HG02938 (cell line): ENCODE results near the gene CEP55.

Experiments used
- ATAC-seq: cut with Tn5 transposase; IDR thresholded peaks from one replicate; pipeline ENCODE4 v1.9.1; 2021; ENCODE audit warnings: mild to moderate bottlenecking, moderate library complexity; ENCODE audit not compliant: unreplicated experiment

CEP55 gene

DNA sequence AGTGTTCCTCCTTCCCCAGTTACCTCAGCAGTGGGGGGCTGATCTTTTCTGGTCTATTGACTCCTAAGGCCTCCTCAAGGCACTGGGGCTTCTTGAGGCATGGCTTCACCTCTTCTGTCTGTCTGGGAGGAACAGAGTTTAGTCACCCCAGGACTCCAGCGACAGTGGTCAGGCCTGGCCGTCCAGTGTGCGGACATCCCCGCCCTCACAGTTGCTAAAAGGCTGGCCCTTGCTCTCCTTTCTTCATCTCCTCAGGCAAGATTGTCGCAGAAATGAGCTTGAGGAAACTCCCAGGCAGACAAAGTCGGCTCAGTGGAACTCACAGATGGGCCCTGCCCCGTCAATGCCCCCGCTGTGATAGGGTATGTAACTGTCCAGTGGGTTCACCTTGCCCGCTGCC, 63.1 kb downstream of the CEP55 start:
- no peak for ATAC-seq

DNA sequence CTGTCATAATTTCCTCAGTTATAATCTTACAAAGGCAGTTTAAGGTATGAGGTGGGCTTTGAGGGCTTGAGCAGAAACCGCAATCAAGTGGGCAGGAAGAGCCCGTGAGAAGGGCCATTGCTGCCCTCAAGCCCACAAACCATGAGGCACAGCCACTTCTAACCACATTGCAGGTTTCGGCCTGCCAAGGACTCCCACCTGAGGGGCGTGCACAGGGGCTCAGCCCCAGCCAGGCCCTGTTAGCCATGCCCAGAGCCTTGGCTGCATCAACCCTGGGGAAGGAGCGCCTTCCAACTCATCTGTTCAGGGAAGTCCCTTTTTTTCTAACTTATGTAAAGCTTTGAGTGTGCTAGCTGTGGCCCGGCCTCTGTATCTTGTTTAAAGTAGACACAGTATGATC, 64.1 kb downstream of the CEP55 start:
- ATAC-seq, result no peak

DNA sequence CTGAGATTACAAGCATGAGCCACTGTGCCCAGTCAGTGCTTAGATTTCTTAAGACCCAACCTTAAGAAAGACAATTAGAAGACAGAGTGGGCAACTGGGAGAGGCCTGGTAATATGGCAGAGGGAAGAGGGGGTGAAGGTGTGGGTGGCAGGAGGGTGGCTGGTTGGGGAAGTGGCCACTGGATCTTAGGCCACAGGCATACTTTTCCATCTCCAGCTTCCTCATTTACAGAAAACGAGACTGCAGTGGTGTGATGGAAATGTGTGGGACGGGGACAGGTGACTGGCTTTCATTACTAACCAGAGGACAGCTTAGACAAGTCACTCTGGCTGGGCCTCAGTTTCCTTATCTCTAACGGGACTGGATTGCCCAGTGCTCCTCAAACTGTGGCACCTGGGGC, 69.0 kb downstream of the CEP55 start:
- no peak for ATAC-seq

DNA sequence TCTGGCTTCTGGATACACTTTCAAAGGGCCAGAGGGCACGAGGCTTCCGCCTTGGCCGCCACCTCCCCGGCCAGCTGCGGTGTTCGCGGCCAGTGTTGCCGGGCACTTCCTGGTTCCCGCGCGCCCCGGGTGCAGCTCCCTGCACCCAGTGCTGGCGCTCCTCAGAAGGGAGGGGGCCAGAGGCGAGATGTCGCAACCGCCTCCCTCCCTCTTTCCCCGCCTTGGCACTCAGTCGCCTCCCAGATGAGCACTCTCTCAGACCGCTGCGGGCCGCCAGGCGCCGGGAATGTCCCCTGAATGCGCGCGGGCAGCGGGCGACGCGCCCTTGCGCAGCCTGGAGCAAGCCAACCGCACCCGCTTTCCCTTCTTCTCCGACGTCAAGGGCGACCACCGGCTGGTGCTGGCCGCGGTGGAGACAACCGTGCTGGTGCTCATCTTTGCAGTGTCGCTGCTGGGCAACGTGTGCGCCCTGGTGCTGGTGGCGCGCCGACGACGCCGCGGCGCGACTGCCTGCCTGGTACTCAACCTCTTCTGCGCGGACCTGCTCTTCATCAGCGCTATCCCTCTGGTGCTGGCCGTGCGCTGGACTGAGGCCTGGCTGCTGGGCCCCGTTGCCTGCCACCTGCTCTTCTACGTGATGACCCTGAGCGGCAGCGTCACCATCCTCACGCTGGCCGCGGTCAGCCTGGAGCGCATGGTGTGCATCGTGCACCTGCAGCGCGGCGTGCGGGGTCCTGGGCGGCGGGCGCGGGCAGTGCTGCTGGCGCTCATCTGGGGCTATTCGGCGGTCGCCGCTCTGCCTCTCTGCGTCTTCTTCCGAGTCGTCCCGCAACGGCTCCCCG, 70.2 kb downstream of the CEP55 start, which contains the start of gene FFAR4:
Gene FFAR4 (plus strand): TSS at position 231 of the 842 bp plus-strand sequence. CDS start 56 bp downstream, at position 287.
- ATAC-seq, result no peak

DNA sequence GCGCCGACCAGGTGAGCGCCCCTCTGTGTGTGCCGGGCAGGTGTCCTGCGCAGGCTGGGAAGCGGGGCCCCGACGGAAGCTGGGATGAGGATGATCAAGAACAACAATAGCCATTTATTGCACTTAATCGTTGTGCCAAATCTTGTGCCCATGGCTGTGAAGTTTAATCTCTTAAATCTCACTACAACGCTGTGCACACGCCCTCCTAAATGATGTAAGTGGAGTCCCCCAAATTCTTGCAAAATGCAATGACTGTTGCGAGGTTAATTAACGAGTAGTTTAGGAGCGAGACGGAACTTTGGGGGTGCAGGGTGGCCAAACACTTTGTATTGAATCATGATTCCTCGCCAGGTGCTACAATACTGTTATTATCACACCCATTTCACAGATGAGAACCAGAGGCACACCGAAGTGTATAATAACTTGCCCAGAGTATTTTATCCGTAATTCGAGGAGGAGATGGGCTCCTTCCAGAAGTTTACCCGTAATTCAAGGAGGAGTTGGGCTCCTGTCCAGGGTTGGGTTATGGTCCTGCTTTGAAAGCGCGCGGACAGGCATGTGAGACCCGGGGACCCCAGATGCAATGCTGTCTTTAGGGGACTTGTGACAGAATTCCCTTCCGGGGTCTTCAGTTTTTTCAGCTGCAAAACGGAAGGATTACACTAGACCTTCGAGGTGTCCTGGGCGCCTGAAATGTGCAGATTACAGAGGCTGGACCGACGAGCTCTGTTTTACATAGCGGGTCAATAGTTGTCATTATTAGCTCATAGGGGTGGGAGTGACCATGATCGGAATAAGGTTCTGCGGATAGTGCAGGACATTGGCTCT, 71.1 kb downstream of the CEP55 start:
- ATAC-seq, result no peak

DNA sequence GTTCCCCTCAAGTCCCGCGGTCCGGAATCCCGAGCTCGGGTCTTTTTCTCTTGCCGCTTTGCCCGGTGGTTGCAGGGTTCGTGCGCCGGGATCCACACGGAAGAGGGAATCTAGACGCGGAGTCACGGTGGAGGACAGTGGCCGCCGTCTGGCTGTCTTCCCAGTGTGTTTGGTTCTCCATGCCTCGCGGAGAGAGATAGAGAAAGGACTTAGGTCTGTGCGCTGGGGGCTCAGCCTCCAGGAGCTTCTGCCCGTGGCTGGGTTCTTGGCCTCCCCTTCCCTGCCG, 71.6 kb downstream of the CEP55 start:
- ATAC-seq, result no peak

DNA sequence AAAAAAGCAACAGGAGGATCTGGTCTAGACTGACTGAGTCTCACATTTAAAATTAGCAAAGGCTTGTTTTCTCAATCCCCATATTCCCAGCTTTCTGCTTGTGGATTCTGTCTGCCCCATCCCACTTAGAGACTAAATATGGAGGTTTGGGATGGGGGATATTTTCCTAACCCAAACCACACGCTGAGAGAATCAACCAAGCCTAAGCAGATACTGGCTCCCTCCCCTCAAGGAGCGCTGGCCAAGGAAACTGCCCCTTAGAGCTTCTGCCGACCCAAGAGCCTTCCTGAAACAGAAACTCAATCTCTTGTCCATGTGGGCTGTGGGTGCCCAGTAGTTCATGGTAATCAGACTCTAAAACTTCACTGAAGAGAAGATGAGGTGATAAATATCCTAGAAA, 74.0 kb downstream of the CEP55 start:
- ATAC-seq, result no peak

DNA sequence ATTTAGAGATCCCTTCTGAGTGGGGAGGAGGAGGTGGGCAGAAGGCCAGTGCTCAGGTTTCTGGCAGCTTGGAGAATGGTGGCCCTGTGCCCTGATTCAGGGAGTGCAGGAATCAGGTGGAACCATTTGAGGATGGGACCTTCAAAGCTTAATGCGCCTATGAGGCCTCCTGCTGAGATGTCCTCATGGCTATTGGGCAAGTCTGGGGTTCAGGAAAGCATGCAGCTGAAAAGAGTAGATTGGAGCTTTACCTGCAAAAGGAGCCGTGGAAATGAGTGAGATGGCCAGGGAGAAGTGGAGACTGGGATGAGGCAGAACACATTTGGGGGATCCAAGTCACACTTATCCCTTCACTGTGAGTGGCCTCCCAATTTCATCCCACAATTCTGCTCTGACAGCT, 76.2 kb downstream of the CEP55 start:
- ATAC-seq, result no peak

DNA sequence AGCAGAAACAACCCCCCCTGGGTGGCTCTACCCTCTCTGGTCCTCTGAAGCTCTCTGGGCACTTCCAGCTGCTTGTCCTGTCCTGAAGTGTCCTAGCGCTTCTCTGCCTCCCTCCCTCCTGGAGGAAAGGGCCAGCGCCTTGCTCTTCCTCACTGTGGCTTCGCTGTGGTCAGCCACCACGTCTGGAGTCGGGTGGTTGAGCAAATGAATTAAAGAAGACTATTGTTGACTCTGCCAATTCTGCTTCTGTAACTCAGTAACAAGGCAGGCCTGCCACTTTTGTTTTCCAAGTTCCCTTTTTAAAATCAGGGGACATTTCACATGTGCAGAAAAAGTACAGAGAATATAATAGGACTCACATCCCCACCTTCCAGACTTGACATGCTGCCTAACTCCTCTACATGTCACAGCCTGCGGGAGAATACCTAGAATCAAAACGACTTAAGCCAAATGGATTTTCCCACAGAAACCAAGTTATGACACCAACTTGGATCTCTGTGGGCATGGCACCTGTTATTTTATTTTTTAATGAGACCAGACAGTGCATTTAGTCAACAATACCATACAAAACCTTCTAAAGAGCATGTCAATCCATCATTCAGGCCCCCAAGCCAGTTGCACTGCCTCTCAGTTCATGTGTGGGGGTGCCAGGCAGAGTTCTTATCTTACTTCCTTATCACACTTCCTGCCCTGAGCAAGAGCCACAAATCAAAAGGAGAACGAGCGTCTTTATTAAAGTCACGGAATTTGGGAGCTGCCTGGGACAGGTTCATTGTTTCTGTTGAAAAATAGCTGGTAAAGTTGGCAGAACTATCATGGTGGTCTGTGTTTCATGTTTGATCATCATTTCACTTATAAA, 76.9 kb downstream of the CEP55 start:
- no peak for ATAC-seq

DNA sequence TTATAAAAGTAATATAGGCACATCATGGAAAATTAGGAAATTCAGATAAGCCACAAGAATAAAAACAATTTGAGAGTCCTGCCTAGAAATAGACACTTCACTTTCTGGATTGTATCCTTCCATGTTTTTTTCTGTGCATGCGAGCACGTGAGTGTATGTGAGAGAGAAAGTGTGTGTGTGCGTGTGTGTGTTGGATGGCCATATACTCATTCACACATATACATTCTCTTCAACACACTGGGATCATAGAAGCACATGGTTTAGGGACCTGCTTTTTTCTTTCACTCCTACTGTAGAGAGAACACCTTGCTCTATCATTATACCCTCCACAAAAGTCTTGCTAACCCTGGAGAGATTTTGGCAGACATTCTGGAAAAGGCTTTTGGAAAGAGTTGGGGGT, 77.5 kb downstream of the CEP55 start:
- ATAC-seq, result no peak

DNA sequence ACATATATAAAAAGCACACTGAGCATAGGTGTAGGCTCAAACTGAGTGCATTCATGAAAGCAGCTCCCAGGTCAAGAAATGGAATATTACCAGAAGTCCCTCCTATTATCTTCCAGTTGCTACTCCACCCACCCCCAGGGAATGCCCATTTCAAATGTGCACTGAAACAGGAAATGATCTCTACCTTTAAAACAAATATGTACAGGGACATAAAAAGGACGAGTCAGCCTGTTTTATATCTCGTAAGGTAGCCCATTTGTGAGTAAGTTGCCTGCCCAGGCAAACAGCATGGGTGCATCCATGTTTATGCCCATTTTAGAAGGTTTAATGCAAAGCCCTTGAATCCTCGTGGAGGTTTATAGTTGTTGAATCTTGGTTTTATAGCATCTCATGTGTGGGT, 80.5 kb downstream of the CEP55 start:
- no peak for ATAC-seq

DNA sequence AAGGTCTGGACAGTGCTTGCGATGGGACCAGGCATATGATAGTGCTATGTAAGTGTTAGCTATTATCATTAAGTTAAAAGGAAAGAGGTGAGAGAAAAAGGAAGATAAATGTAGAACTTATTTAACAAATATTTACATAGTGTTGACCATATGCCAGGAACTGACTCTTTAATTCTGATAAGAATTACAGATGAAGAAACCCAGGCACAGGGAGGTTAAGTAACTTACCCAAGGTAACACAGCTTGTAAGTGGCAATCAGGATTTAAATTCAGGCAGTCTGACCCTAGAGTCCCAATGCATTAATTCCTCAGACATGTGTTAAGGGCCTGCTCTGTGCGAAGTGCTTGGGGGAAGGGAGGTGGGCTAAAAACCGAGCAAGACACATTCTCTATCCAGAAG, 81.2 kb downstream of the CEP55 start:
- ATAC-seq, result no peak
